ENCODE results near the gene WFDC1. TPM values are rescaled to one million over a fixed set of nuclear protein-coding genes. Genes with fewer than 3 reads are reported as not detected.

Gene WFDC1
- polyA plus RNA-seq, 4 donors = 1.6 to 5.4 (median 3.8) TPM

GRCh38 chr16:84254062-84254461 lies 40.6 kb upstream of the WFDC1 start:
- Histone ChIP-seq H3K4me3 (ENCODE audit: low read depth in 1 of 3, low read length in 3 of 3) (no peak overlapping the region), H3K36me3 (ENCODE audit: control insufficient read depth in 3 of 3, insufficient read depth in 2 of 3, low read depth in 1 of 3, low read length in 3 of 3) (no peaks in the 10 kb centered on the region), H3K27me3 (ENCODE audit: control insufficient read depth in 3 of 3, insufficient read depth in 3 of 3, low read length in 3 of 3) (peaks cover 0 to 4% (median 0%) of the 10 kb centered on the region in 3 donors), H3K27ac (ENCODE audit: low read depth in 1 of 3, low read length in 2 of 3) (no peak overlapping the region), H3K9me3 (ENCODE audit: control insufficient read depth in 2 of 2, insufficient read depth in 1 of 2, low read depth in 1 of 2, low read length in 1 of 2) (peaks cover 0 to 12% of the 10 kb centered on the region in 2 donors), H3K4me1 (ENCODE audit: control insufficient read depth in 3 of 3, insufficient read depth in 2 of 3, low read depth in 1 of 3, low read length in 2 of 3) (no peaks in the 10 kb centered on the region)
- WGBS, 3 donors = 47 to 76% (median 64%) methylated on average over 4 of the region's 4 CpGs
- FAIRE-seq (no peak), DNase-seq (no peak)

DNA sequence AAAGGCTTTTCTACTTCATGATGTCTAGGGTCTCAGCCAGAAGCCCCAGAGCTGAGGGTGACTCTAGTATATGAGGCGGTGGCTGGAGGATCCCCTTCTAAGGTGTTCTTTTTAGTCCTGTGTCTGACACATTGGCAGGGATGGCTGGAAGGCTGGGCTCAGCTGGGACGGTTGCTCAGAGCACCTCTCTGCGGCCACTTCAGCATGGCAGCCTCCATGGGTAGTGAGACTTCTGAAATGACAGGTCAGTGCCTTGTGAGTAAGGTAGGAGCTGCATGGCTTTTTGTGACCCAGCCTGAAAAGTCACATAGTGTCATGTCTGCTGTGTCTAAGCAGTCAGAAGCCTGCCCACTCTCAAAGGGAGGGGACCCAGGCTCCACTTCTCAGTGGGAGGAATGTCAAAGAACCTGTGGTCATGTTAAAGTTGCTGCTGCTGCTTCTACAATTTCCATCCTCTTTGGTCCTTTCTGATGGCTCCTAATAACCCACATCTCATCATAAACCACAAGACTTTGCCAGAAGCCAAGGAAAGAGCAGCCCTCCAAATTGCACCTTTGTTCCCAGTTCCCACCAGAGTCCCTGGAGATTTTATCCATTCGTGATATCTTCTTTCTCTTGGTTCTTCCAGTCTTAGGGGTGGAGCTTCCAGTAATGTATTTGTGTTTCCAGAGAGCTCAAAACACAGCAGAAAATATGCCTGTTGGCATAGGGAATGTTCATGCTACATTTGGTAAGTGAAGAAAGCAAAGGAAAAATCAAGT lies 39.4 kb upstream of the WFDC1 start:
- FAIRE-seq (no peak), DNase-seq (no peak)
- 90 to 92% (median 90%) methylated on average over 4 of the region's 4 CpGs for WGBS, 3 donors
- no peaks in the 10 kb centered on the region for H3K4me1 ChIP-seq (ENCODE audit: control insufficient read depth in 3 of 3, insufficient read depth in 2 of 3, low read depth in 1 of 3, low read length in 2 of 3)
- no peak overlapping the region for H3K27ac ChIP-seq (ENCODE audit: low read depth in 1 of 3, low read length in 2 of 3)
- peaks cover 0 to 12% of the 10 kb centered on the region in 2 donors for H3K9me3 ChIP-seq (ENCODE audit: control insufficient read depth in 2 of 2, insufficient read depth in 1 of 2, low read depth in 1 of 2, low read length in 1 of 2)
- peaks cover 0 to 4% (median 0%) of the 10 kb centered on the region in 3 donors for H3K27me3 ChIP-seq (ENCODE audit: control insufficient read depth in 3 of 3, insufficient read depth in 3 of 3, low read length in 3 of 3)
- H3K4me3 ChIP-seq (ENCODE audit: low read depth in 1 of 3, low read length in 3 of 3) = no peak overlapping the region
- no peaks in the 10 kb centered on the region for H3K36me3 ChIP-seq (ENCODE audit: control insufficient read depth in 3 of 3, insufficient read depth in 2 of 3, low read depth in 1 of 3, low read length in 3 of 3)

DNA sequence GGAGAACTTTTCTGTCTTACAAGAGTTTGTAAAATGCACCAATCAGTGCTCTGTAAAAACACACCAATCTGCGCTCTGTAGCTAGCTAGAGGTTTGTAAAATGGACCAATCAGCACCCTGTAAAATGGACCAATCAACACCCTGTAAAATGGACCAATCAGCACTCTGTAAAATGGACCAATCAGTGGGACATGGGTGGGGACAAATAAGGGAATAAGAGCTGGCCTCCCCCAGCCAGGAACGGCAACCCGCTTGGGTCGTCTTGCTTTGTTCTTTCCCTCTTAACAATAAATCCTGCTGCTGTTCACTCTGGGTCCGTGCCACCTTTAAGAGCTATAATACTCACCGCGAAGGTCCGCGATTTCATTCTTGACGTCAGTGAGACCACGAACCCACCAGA lies 36.4 kb upstream of the WFDC1 start:
- H3K4me1 ChIP-seq (ENCODE audit: control insufficient read depth in 3 of 3, insufficient read depth in 2 of 3, low read depth in 1 of 3, low read length in 2 of 3) = no peaks in the 10 kb centered on the region
- no peak for DNase-seq
- H3K9me3 ChIP-seq (ENCODE audit: control insufficient read depth in 2 of 2, insufficient read depth in 1 of 2, low read depth in 1 of 2, low read length in 1 of 2) = peaks cover 0 to 12% of the 10 kb centered on the region in 2 donors
- no peak overlapping the region for H3K4me3 ChIP-seq (ENCODE audit: low read depth in 1 of 3, low read length in 3 of 3)
- WGBS, 3 donors = 89 to 92% (median 89%) methylated on average over 11 of the region's 11 CpGs
- H3K27me3 ChIP-seq (ENCODE audit: control insufficient read depth in 3 of 3, insufficient read depth in 3 of 3, low read length in 3 of 3) = peaks cover 0 to 4% (median 0%) of the 10 kb centered on the region in 3 donors
- no peaks in the 10 kb centered on the region for H3K36me3 ChIP-seq (ENCODE audit: control insufficient read depth in 3 of 3, insufficient read depth in 2 of 3, low read depth in 1 of 3, low read length in 3 of 3)
- no peak overlapping the region for H3K27ac ChIP-seq (ENCODE audit: low read depth in 1 of 3, low read length in 2 of 3)
- no peak for FAIRE-seq

GRCh38 chr16:84259691-84260090 lies 35.0 kb upstream of the WFDC1 start:
- no peak overlapping the region for H3K27ac ChIP-seq (ENCODE audit: low read depth in 1 of 3, low read length in 2 of 3)
- 89 to 93% (median 91%) methylated on average over 3 of the region's 3 CpGs for WGBS, 3 donors
- peaks cover 0 to 4% (median 0%) of the 10 kb centered on the region in 3 donors for H3K27me3 ChIP-seq (ENCODE audit: control insufficient read depth in 3 of 3, insufficient read depth in 3 of 3, low read length in 3 of 3)
- peaks cover 0 to 12% of the 10 kb centered on the region in 2 donors for H3K9me3 ChIP-seq (ENCODE audit: control insufficient read depth in 2 of 2, insufficient read depth in 1 of 2, low read depth in 1 of 2, low read length in 1 of 2)
- H3K36me3 ChIP-seq (ENCODE audit: control insufficient read depth in 3 of 3, insufficient read depth in 2 of 3, low read depth in 1 of 3, low read length in 3 of 3) = no peaks in the 10 kb centered on the region
- no peaks in the 10 kb centered on the region for H3K4me1 ChIP-seq (ENCODE audit: control insufficient read depth in 3 of 3, insufficient read depth in 2 of 3, low read depth in 1 of 3, low read length in 2 of 3)
- DNase-seq (no peak), FAIRE-seq (no peak)
- no peak overlapping the region for H3K4me3 ChIP-seq (ENCODE audit: low read depth in 1 of 3, low read length in 3 of 3)

GRCh38 chr16:84260766-84261554 lies 33.7 kb upstream of the WFDC1 start:
- no peaks in the 10 kb centered on the region for H3K4me1 ChIP-seq (ENCODE audit: control insufficient read depth in 3 of 3, insufficient read depth in 2 of 3, low read depth in 1 of 3, low read length in 2 of 3)
- no peak overlapping the region for H3K4me3 ChIP-seq (ENCODE audit: low read depth in 1 of 3, low read length in 3 of 3)
- no peak for DNase-seq
- no peaks in the 10 kb centered on the region for H3K27me3 ChIP-seq (ENCODE audit: control insufficient read depth in 3 of 3, insufficient read depth in 3 of 3, low read length in 3 of 3)
- no peak overlapping the region for H3K27ac ChIP-seq (ENCODE audit: low read depth in 1 of 3, low read length in 2 of 3)
- no peak for FAIRE-seq
- H3K36me3 ChIP-seq (ENCODE audit: control insufficient read depth in 3 of 3, insufficient read depth in 2 of 3, low read depth in 1 of 3, low read length in 3 of 3) = no peaks in the 10 kb centered on the region
- WGBS, 3 donors = 83 to 88% (median 85%) methylated on average over 23 of the region's 23 CpGs
- H3K9me3 ChIP-seq (ENCODE audit: control insufficient read depth in 2 of 2, insufficient read depth in 1 of 2, low read depth in 1 of 2, low read length in 1 of 2) = peaks cover 0 to 5% of the 10 kb centered on the region in 2 donors

DNA sequence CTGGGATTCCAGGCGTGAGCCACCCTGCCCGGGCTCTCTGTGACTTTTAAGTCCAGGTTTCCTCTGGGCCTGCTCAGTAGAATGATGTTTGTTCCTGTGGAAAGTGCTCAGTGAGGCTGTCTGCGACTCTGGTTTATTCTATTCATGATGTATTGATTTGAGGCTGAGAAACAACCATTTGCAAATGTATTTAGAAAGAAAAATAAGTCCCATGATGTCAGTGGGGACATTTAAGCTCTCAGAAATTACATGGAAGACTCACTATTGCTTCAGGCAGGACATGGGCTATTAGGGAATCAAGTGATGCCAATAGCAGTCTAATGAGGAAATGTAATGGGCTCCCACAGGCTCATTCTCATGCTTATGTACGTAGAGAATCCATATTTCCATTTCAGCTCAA lies 32.6 kb upstream of the WFDC1 start:
- Histone ChIP-seq H3K4me3 (ENCODE audit: low read depth in 1 of 3, low read length in 3 of 3) (no peak overlapping the region), H3K27me3 (ENCODE audit: control insufficient read depth in 3 of 3, insufficient read depth in 3 of 3, low read length in 3 of 3) (no peaks in the 10 kb centered on the region), H3K27ac (ENCODE audit: low read depth in 1 of 3, low read length in 2 of 3) (no peak overlapping the region), H3K9me3 (ENCODE audit: control insufficient read depth in 2 of 2, insufficient read depth in 1 of 2, low read depth in 1 of 2, low read length in 1 of 2) (peaks cover 0 to 5% of the 10 kb centered on the region in 2 donors), H3K4me1 (ENCODE audit: control insufficient read depth in 3 of 3, insufficient read depth in 2 of 3, low read depth in 1 of 3, low read length in 2 of 3) (peaks cover 0 to 4% (median 0%) of the 10 kb centered on the region in 3 donors), H3K36me3 (ENCODE audit: control insufficient read depth in 3 of 3, insufficient read depth in 2 of 3, low read depth in 1 of 3, low read length in 3 of 3) (no peaks in the 10 kb centered on the region)
- DNase-seq = no peak
- no peak for FAIRE-seq
- 79 to 92% (median 85%) methylated on average over 4 of the region's 4 CpGs for WGBS, 3 donors

- Histone ChIP-seq H3K4me1 (ENCODE audit: control insufficient read depth in 3 of 3, insufficient read depth in 2 of 3, low read depth in 1 of 3, low read length in 2 of 3) (peaks cover 0 to 4% (median 0%) of the 10 kb centered on the region in 3 donors), H3K27ac (ENCODE audit: low read depth in 1 of 3, low read length in 2 of 3) (no peak overlapping the region), H3K36me3 (ENCODE audit: control insufficient read depth in 3 of 3, insufficient read depth in 2 of 3, low read depth in 1 of 3, low read length in 3 of 3) (no peaks in the 10 kb centered on the region), H3K4me3 (ENCODE audit: low read depth in 1 of 3, low read length in 3 of 3) (no peak overlapping the region), H3K27me3 (ENCODE audit: control insufficient read depth in 3 of 3, insufficient read depth in 3 of 3, low read length in 3 of 3) (no peaks in the 10 kb centered on the region), H3K9me3 (ENCODE audit: control insufficient read depth in 2 of 2, insufficient read depth in 1 of 2, low read depth in 1 of 2, low read length in 1 of 2) (peaks cover 0 to 5% of the 10 kb centered on the region in 2 donors)
- no peak for DNase-seq
- WGBS, 3 donors = 66 to 96% (median 79%) methylated on average over 3 of the region's 3 CpGs
- FAIRE-seq = no peak
These were observed 31.7 kb upstream of the WFDC1 start for GRCh38 chr16:84262939-84263338.

DNA sequence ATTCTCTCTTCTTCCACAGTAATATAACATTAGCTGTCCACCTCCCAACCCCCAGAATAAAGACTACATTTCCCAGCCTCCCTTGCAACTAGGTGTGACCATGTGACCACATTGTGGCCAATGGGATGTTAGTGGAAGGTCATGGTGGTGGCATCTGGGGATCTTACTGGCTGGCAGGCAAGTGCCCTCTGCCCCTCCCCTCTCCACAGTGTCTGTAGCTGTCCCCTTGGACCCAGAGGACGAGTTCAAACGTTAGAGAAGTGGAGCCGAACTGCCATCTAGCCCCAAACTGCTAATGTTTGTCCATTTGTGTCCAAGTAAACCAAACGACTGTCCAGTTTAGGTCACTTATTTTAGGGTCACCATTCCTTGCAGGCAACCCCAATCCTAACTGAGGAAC lies 28.2 kb upstream of the WFDC1 start:
- WGBS, 3 donors = 15 to 33% (median 27%) methylated on average over 4 of the region's 4 CpGs

More for the DNA sequence above, 28.2 kb upstream of the WFDC1 start:
- peak; percentile 84 to 91 for DNase-seq
- Histone ChIP-seq H3K4me3 (ENCODE audit: low read depth in 1 of 3, low read length in 3 of 3) (no peak overlapping the region), H3K4me1 (ENCODE audit: control insufficient read depth in 3 of 3, insufficient read depth in 2 of 3, low read depth in 1 of 3, low read length in 2 of 3) (peaks cover 0 to 4% (median 0%) of the 10 kb centered on the region in 3 donors), H3K27me3 (ENCODE audit: control insufficient read depth in 3 of 3, insufficient read depth in 3 of 3, low read length in 3 of 3) (peaks cover 0 to 4% (median 0%) of the 10 kb centered on the region in 3 donors), H3K27ac (ENCODE audit: low read depth in 1 of 3, low read length in 2 of 3) (no peak overlapping the region), H3K36me3 (ENCODE audit: control insufficient read depth in 3 of 3, insufficient read depth in 2 of 3, low read depth in 1 of 3, low read length in 3 of 3) (no peaks in the 10 kb centered on the region), H3K9me3 (ENCODE audit: control insufficient read depth in 2 of 2, insufficient read depth in 1 of 2, low read depth in 1 of 2, low read length in 1 of 2) (no peaks in the 10 kb centered on the region)
- no peak for FAIRE-seq
